ENCODE results near the gene TIMM8A. TPM values are rescaled to one million over a fixed set of nuclear protein-coding genes. Genes with fewer than 3 reads are reported as not detected.

Gene TIMM8A
- 18.6 TPM for total RNA-seq

DNA sequence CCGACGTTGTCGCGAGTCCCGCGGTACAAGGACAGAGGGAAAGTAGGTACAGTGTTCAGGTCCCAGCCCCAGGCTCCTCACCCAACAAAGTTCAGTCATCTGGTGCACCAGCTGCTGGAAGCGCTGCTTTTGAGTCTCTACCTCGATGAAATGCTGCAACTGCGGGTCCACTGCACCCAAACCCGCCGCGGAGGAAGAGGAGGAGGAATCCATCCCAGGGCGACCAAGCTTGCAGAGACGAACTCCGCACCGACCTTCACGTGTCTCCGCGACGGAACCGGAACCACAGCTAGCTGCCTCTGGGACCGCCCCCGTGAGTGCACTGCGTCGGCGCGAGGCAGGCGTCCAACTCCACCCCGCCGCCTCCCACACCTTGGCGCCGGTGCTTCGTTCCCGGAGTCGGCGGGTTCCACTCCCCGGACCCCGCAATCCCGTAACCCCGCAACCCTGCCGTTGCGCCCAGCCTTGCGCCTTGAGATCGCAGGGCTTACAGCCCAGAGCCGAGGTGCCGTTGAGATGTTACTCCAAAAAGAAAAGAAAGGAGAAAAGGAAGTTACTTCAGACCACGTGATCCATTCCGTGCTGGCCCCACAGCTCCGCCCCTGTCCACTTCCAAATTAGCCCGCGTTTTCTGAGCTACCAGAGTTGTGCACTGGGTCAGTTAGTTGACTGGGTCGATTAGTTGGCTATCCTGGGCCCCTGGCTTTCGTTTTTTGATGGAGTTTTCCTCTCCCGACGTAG, at the start of gene TIMM8A:
Gene TIMM8A (minus strand): TSS at position 291 of the 741 bp plus-strand sequence. CDS start 78 bp downstream, at position 213.
- peak; percentile 96 for ATAC-seq

GRCh38 chrX:101397779-101398178, 49.2 kb upstream of the TIMM8A start:
- DNase-seq (ENCODE audit: low spot score): no peak
- ATAC-seq: no peak

More for the DNA sequence above, at the start of gene TIMM8A:
- peak; percentile 84 for DNase-seq (ENCODE audit: low spot score)

GRCh38 chrX:101395789-101396188, 47.2 kb upstream of the TIMM8A start:
- DNase-seq (ENCODE audit: low spot score) (no peak), ATAC-seq (no peak)

DNA sequence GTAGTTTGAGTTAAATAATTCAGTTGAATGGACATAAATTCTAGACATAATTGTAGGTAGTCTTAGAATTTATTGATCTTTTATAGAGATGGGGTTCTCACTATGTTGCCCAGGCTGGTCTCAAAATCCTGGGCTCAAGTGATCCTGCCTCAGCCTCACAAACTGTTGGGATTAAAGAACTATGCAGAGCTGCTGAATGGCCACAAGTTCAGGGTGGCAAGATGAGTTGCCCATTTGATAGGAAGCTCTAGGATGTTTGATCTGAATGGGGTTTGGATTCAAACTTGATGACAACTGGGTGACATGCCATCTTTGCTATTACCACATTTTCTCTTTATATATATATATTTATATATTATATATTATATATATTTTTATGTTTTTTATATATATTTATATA, 45.8 kb upstream of the TIMM8A start:
- ATAC-seq (no peak), DNase-seq (ENCODE audit: low spot score) (no peak)

- DNase-seq (ENCODE audit: low spot score) (no peak), ATAC-seq (no peak)
Observed at GRCh38 chrX:101393530-101394305, 45.2 kb upstream of the TIMM8A start.

- no peak for ATAC-seq
- DNase-seq (ENCODE audit: low spot score): no peak
Observed at GRCh38 chrX:101391831-101392230, 43.3 kb upstream of the TIMM8A start.

- DNase-seq (ENCODE audit: low spot score): peak; percentile 82
- peak; percentile 99 for ATAC-seq
Observed at GRCh38 chrX:101390664-101391525, 42.4 kb upstream of the TIMM8A start, which contains the start of gene RPL36A. TSS of gene RPL36A (plus strand) at chrX:101391011. CDS start at chrX:101391044, 33 bp downstream.

DNA sequence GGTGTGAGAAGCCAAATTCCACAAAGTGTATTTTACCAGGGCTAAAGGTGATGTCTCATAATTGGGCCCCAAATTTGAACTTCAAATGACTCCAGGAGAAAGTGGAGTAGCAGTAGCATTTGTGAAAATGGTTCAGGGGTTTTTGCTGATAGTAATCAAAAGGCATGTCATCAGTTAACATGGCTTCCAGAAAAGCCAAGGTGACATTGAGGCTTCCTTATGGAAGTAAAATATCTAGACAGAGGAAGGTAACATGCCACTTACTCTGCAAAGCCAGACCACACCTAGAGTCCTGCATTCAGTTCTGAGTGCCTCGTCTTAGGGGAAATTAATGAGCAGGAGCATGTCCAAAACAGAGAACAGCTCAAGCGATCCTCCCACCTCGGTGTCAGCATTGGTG, 40.1 kb upstream of the TIMM8A start:
- ATAC-seq (no peak), DNase-seq (ENCODE audit: low spot score) (no peak)

- ATAC-seq (no peak), DNase-seq (ENCODE audit: low spot score) (no peak)
Observed at GRCh38 chrX:101386542-101386885, 38.0 kb upstream of the TIMM8A start.

DNA sequence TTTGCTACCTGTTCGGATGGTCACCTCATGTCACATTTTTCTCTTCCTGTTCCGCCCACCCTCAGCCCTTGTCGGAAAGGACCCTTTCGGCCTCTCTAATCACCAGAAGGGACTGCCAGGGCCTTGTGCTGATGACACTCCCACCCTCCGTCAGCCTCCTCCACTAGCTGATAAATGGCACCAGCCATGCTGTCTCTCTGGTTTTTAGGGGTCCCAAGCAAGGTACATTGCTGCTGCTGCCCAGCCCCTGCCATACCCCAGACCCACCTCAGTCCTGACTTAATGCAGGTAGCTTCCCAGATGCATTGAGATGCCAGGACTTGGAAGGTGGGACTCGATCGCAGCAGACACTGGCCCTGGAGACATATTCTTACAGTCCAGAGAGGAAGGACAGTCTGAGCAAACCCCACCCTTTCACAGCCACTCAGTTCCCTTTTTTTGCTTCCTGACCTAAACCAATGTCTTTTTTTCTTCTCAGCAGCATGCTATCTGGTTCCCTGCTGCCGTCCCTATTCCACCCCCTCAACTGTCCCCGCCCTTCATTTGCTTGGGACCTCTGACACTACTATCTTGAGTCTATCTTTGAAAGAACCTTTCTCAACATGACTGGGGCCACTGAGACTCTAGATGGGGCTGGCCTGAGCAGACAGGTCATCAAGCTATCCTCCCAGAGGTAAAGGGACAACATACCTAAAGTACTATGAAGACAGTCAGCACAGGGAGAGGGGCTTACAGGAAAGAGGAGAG, 37.4 kb upstream of the TIMM8A start, which contains the start of gene BTK:
Gene BTK (minus strand): TSS at position 397 of the 747 bp plus-strand sequence. CDS start 10,907 bp downstream, outside the sequence.
- ATAC-seq (no peak), DNase-seq (ENCODE audit: low spot score) (no peak)

DNA sequence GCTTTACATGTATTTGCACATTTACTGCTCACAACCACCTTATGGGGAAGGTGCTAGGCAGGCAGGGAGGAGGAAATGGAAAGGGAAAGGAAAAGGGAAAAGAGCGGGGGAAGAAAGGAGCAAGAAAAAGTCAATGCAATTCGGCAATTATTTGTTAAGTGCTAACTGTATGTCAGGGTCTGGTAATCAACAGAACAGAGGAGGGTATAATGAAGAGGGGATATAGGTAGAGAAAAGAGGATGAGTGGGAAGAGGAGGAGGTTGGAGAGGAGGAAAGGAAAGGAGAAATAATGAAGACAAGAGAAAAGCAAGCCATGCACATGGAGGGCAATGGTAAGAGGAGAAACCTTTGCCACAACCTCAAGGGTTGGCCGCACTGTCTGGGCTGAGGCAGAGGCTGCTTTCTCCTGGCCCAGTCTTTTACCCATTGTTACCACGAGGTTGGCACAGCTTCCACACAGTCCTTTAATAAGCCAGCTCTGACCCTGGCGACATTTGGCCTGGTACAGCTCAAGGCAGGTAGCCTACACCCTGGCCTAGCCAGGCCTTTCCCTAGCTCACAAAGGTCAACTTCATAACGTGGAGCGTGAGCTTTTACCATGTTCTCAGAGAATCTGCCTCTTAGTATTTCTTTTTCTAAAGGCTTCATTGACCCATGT, 36.6 kb upstream of the TIMM8A start:
- ATAC-seq: no peak

DNA sequence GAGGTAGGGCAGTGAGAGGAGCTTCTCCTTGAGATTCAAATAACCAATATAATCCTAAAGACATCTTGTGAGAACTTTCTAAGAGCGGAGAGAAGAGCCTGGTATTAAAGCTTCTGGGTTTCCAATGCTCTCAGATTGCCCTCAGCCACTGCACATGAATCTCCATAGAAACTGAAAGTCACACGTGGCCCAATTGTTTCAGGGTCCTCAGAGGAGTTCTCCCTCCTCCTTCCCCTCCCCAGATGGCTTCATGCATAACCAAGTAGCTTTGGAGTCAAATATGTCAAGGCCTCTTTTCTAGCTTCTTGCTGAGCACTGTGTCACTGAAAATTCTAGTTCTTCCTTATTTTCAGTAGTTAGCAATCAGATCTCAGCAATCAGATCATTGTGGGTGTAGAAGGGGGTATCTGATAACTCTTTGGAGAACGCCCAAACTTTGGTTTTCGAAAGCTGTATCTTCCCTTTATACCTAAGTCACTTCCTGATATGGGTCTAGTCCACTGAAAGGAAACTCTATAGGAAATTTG, 35.2 kb upstream of the TIMM8A start:
- no peak for DNase-seq (ENCODE audit: low spot score)
- ATAC-seq: no peak

More for the DNA sequence above, 36.6 kb upstream of the TIMM8A start:
- DNase-seq (ENCODE audit: low spot score): no peak

DNA sequence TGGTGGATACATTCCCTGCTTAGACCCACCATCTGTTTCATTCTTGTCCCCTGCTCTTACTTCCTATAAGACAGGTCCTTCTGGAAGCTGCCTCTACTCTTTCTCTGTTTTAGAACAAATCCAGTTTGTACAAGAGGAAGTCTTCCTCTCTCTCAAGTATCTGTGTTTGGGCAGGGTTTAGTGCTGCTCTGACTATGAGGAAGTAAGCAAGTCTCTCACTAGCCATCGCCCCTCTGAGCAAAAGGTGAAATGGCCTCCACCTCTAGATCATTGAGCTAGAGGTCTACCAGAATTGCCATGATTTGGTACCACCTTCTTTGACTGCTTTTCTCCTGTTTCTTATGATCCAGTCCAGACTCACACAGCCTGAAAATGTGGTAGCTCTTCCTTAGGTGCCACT, 29.0 kb upstream of the TIMM8A start:
- DNase-seq (ENCODE audit: low spot score) (no peak), ATAC-seq (no peak)

GRCh38 chrX:101370888-101371504, 22.5 kb upstream of the TIMM8A start:
- ATAC-seq: no peak
- no peak for DNase-seq (ENCODE audit: low spot score)

- ATAC-seq (no peak), DNase-seq (ENCODE audit: low spot score) (no peak)
Observed at GRCh38 chrX:101369687-101370086, 21.1 kb upstream of the TIMM8A start.

GRCh38 chrX:101368800-101369199, 20.3 kb upstream of the TIMM8A start:
- no peak for DNase-seq (ENCODE audit: low spot score)
- no peak for ATAC-seq

GRCh38 chrX:101365301-101365795, 16.8 kb upstream of the TIMM8A start:
- ATAC-seq (no peak), DNase-seq (ENCODE audit: low spot score) (no peak)

DNA sequence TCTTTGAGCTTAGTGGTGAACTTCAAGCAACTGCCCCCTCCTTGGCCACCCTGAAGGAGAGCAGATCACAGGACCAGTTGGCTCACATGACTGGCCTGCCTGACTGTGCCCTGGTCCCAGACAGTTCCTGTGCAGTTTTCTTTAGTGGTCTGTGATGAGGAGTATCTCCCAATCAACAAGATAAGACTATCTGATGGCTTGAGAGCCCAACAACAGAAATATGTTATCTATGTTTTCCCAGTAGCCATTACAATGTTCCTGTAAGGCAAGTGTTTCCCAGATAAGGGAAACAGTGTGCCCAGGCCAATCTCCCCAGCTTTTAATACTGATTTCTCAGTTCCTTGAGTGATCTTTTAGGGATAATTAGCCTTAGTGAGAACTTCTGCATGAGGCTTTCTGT, 14.2 kb upstream of the TIMM8A start:
- no peak for ATAC-seq

DNA sequence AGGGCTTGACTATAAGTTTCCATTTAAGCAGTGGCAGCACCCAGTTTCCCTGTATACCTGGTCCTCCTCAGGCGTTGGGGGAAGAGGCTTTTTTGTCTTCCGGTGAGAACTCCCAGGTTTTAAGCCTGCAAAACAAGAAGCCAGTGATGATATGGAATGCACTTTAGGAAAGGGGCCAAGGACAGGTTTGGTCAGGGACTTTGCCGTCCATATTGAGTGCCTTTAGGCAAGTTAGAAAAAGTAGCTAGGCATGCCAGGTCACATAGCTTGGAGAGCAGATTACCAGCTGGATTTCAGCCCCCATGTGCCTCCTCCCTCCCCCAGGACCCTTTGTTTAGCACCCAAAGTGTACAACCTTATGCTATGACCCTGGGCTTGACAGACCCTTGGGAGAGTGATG, 13.6 kb upstream of the TIMM8A start:
- DNase-seq (ENCODE audit: low spot score) (no peak), ATAC-seq (no peak)

More for the DNA sequence above, 14.2 kb upstream of the TIMM8A start:
- no peak for DNase-seq (ENCODE audit: low spot score)

All from left lobe of liver (tissue), 2 donors.